HepG2 (cell line): ENCODE measurements around the gene TRIM27. TPM values are rescaled to one million over a fixed set of nuclear protein-coding genes. Genes with fewer than 3 reads are reported as not detected.

Source experiments
- AKNA ChIP-seq: sonication (generic); formaldehyde crosslinking; IDR thresholded peaks from 2 replicates; pipeline ENCODE4 v1.4.0; 2020; ENCODE audit warnings: missing genetic modification reagents, borderline replicate concordance
- CHCHD3 ChIP-seq: sonication (generic); formaldehyde crosslinking; IDR thresholded peaks from 2 replicates; pipeline ENCODE4 v1.8.0; 2022; ENCODE audit warnings: mild to moderate bottlenecking, missing genetic modification reagents, moderate library complexity
- KDM4B ChIP-seq: sonication (generic); formaldehyde crosslinking; IDR thresholded peaks from 2 replicates; pipeline ENCODE4 v1.4.0; 2020; ENCODE audit warnings: missing genetic modification reagents
- SIX1 ChIP-seq: sonication (generic); formaldehyde crosslinking; IDR thresholded peaks from 2 replicates; pipeline ENCODE4 v1.4.0; 2020; ENCODE audit warnings: missing genetic modification reagents, borderline replicate concordance
- ZNF740 ChIP-seq: sonication (generic); formaldehyde crosslinking; IDR thresholded peaks from 2 replicates; pipeline ENCODE4 v1.4.0; 2020; ENCODE audit warnings: missing genetic modification reagents
- polyA plus RNA-seq, 8 experiments: library from polyadenylated mRNA; depleted of rRNA in 3 of 8; stranded (reverse) in 7 of 8; unstranded in 1 of 8; fragments of >200 nt; fragmentation: Illumina TruSeq in 4 of 8; extraction: Trizol in 4 of 8; gene quantifications; 2 replicates each; pipeline versions ENCODE4 v1.2.1 to v1.2.3, GENCODE V29; 2011 to 2016; ENCODE audit warnings: low read depth in 4 of 8, missing spikeins in 1 of 8, mixed read lengths in 1 of 8; ENCODE audit not compliant: insufficient read depth in 1 of 8
- total RNA-seq, 5 experiments: library from RNA; depleted of rRNA; stranded (reverse); fragments of >200 nt; fragmentation: Illumina TruSeq; extraction: Trizol; gene quantifications; 2 replicates each; pipeline ENCODE4 v1.2.3, GENCODE V29; 2016; ENCODE audit warnings: low read depth in 1 of 5
- TF ChIP-seq, protein P1 (sequence below), 2 experiments: sonication (generic) in 1 of 2; formaldehyde crosslinking in 1 of 2; IDR thresholded peaks; 2 replicates each; pipeline versions ENCODE4 v1.6.1 to v1.9.0; 2014 to 2022; ENCODE audit warnings: antibody characterized with exemption in 1 of 2, borderline replicate concordance in 1 of 2, inconsistent platforms in 1 of 2, low read depth in 1 of 2, missing genetic modification reagents in 1 of 2
- TF ChIP-seq, protein P2 (sequence below): sonication (generic); formaldehyde crosslinking; IDR thresholded peaks from 2 replicates; pipeline ENCODE4 v1.5.0; 2020; ENCODE audit warnings: missing genetic modification reagents
- TF ChIP-seq, protein P3 (sequence below): sonication (generic); formaldehyde crosslinking; IDR thresholded peaks from 2 replicates; pipeline ENCODE4 v1.4.0; 2020; ENCODE audit warnings: missing genetic modification reagents, borderline replicate concordance

Gene TRIM27
- total and polyA plus RNA-seq, 2 of the 13 experiments (the other 11 are each of a cell fraction or from before 2014, with no cell fraction given) = 88.6 to 112 TPM

GRCh38 chr6:28943557-28944411, 20.0 kb upstream of the TRIM27 start (continued):
- no peak for TF ChIP-seq AKNA
- TF ChIP-seq, protein P1, sequence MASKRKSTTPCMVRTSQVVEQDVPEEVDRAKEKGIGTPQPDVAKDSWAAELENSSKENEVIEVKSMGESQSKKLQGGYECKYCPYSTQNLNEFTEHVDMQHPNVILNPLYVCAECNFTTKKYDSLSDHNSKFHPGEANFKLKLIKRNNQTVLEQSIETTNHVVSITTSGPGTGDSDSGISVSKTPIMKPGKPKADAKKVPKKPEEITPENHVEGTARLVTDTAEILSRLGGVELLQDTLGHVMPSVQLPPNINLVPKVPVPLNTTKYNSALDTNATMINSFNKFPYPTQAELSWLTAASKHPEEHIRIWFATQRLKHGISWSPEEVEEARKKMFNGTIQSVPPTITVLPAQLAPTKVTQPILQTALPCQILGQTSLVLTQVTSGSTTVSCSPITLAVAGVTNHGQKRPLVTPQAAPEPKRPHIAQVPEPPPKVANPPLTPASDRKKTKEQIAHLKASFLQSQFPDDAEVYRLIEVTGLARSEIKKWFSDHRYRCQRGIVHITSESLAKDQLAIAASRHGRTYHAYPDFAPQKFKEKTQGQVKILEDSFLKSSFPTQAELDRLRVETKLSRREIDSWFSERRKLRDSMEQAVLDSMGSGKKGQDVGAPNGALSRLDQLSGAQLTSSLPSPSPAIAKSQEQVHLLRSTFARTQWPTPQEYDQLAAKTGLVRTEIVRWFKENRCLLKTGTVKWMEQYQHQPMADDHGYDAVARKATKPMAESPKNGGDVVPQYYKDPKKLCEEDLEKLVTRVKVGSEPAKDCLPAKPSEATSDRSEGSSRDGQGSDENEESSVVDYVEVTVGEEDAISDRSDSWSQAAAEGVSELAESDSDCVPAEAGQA (IDR thresholded peaks at IDR 0.05; ENCODE audit: low read depth) = no peak
- TF ChIP-seq, protein P1 (CRISPR knock-in tag; IDR thresholded peaks at IDR 0.05; ENCODE audit: borderline replicate concordance) = no peak
- TF ChIP-seq, protein P2, sequence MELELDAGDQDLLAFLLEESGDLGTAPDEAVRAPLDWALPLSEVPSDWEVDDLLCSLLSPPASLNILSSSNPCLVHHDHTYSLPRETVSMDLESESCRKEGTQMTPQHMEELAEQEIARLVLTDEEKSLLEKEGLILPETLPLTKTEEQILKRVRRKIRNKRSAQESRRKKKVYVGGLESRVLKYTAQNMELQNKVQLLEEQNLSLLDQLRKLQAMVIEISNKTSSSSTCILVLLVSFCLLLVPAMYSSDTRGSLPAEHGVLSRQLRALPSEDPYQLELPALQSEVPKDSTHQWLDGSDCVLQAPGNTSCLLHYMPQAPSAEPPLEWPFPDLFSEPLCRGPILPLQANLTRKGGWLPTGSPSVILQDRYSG = no peak
- no peak for TF ChIP-seq SIX1 (CRISPR knock-in tag)
- no peak for TF ChIP-seq ZNF740 (CRISPR knock-in tag)
- TF ChIP-seq CHCHD3 (CRISPR knock-in tag) = no peak
- no peak; the same call in 1 of the 2 replicates for TF ChIP-seq KDM4B (CRISPR knock-in tag)
- TF ChIP-seq, protein P3, sequence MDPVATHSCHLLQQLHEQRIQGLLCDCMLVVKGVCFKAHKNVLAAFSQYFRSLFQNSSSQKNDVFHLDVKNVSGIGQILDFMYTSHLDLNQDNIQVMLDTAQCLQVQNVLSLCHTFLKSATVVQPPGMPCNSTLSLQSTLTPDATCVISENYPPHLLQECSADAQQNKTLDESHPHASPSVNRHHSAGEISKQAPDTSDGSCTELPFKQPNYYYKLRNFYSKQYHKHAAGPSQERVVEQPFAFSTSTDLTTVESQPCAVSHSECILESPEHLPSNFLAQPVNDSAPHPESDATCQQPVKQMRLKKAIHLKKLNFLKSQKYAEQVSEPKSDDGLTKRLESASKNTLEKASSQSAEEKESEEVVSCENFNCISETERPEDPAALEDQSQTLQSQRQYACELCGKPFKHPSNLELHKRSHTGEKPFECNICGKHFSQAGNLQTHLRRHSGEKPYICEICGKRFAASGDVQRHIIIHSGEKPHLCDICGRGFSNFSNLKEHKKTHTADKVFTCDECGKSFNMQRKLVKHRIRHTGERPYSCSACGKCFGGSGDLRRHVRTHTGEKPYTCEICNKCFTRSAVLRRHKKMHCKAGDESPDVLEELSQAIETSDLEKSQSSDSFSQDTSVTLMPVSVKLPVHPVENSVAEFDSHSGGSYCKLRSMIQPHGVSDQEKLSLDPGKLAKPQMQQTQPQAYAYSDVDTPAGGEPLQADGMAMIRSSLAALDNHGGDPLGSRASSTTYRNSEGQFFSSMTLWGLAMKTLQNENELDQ (CRISPR knock-in tag) = no peak
